Inflammatory macrophage treated with lipopolysaccharide for 4 hours (primary cell): ENCODE data around the gene P2RX7.

ENCODE experiments used
- DNase-seq: peaks from one replicate; pipeline ENCODE4 v3.0.0-alpha.2; 2020

Gene P2RX7

GRCh38 chr12:121232977-121233627 is 100.4 kb downstream of the P2RX7 start:
- no peak for DNase-seq

DNA sequence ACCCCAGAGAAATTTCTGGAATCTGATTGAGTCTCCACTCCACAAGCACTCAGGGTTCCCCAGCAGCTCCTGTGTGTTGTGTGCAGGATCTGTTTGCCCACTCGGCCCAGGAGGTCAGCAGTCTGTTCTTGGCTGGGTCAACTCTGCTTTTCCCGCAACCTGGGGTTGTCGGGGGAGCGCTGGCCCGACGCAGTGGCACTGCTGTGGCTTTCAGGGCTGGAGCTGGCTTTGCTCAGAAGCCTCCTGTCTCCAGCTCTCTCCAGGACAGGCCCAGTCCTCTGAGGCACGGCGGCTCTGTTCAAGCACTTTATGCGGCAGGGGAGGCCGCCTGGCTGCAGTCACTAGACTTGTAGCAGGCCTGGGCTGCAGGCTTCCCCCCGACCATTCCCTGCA is 100.9 kb downstream of the P2RX7 start:
- DNase-seq: no peak

DNA sequence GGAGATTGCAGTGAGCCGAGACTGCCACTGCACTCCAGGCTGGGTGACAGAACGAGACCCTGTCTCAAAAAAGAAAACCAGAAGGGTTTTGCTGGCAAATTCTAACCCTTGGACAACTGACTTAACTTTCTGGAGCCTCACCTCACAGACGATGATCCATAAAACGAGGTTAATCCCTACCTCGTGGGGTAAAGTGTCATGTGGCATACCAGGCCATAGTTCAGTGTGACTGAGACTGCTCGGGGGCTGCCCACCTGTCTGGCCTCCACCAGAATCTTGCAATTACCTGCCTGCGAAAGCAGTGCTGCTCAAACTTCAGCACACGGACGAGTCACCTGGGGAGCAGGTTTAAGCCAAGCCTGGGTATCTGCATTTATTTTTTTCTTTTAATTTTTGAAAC is 104.1 kb downstream of the P2RX7 start:
- no peak for DNase-seq

GRCh38 chr12:121237415-121237814 is 104.7 kb downstream of the P2RX7 start:
- DNase-seq: no peak
